IPS-11a (cell line): ENCODE data around the gene ZNF132.
"Not testable (repeated sequence)": the region's sequence is repeated elsewhere in the genome, so short reads cannot be mapped to it uniquely, and the experiment has no call there.

Source experiments
- H3K4me3 ChIP-seq: one replicate; pipeline ENCODE4 v1.5.1; 2013; ENCODE audit warnings: low read depth, low read length, control low read depth

Gene ZNF132

DNA sequence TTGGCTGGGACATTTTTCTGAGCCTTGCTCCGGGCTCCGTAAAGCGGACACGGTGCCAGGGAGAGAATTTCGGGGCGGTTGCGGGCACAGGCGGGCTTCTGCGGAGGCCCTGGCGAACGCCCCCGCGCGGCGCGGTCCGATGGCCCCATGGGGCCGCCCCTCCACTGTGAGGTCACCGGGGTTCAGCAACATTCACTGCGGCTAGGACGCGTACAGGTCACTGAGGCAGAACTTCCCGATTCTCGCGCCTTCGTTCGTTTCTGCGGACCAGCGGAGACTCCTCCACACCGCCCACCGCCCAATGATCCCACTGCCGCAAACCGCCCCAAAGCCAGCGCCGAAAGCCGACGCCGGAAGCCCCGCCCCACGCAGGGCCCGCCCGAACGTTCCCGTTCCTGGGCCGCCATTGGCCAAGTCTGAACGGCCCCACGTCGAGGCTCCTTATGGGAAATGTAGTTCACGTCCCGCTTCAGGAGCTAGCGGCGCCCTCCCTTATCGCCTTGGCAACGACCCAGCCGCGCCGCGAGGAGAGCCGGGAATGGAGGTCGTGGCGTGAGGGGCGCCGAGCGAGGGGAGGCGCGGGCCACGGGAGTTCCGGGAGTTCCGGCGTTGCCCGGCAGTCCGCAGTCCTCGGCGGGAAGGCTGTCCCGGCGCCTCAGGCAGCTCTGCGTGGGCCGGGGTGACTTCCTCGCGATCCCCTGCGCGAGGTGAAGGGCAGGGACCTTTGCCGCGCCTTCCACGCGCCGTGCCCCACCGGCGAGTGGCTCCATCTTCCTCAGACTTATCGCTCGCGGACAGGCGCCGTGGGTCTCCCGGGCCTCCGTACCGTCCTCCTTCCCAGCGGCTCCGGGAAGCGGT, 31.6 kb downstream of the ZNF132 start, which contains the start of gene ZNF584:
ZNF584 (plus strand) TSS at position 498 of the 858 bp plus-strand sequence. CDS start 499 bp downstream, outside the sequence.
- peak within 1 kb of the TSS; percentile 92 for H3K4me3 ChIP-seq

DNA sequence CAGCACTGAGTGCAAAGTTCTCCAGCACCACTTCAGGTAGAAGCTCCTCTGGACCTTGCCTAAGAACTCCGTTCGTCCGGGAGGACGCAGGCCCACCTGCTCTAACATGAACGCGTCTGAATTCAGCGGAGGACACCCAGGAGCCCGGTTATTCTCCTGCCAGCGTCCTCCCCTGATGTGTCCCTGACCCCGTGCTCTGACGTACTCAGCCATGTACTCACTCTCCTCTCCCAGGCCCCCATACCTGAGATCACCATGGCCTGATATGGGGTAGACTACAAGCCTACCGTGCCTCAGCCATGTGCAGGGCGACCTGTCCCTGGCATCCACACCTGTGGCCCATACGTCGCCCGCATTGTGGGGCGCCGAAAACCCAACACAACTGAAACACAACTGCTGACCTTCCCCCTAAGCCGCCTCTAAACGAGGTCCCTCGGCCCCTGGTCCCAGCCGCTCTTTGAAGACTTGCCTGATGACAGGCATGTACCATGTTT, 32.2 kb downstream of the ZNF132 start:
- H3K4me3 ChIP-seq = peak overlapping the region; percentile 92

DNA sequence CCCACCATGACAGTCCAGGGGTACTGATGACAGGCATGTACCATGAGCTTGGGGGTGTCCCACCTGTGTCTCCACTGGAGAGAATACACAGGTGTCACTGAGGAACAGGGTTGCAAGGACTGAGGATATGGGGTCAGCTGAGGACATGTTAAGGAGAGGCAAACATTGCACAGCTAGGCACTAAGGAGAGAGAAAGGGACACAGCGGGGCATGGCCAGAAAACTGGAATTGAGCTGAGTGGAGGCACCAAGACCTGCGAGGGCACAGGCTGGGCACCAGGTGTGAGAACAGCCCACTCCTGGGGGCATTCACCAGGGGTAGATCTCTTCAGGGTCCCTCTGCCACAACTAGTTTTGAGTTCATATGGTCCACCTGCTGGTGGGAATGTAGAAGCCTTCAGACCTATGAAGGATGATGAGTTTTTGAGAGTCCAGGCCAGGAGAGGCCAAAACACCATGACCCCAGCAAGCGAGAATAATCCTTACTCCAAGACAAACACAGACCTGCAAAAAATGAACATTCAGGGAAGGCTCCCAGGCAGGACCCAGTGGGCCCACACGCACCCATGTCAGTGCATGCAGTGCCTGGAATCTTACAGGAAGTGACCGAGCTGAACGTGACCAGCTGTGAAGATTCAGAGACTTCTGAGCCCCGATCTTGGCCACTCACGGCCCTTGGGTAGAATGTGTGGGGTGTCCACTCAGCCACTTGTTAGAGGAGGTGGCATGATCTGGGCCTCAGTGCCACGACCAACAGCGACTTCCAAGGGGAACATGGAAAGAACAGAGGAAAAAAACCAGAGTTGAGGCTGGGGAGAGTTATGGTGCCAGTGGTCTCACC, 32.9 kb downstream of the ZNF132 start:
- H3K4me3 ChIP-seq = peak overlapping the region; percentile 92

DNA sequence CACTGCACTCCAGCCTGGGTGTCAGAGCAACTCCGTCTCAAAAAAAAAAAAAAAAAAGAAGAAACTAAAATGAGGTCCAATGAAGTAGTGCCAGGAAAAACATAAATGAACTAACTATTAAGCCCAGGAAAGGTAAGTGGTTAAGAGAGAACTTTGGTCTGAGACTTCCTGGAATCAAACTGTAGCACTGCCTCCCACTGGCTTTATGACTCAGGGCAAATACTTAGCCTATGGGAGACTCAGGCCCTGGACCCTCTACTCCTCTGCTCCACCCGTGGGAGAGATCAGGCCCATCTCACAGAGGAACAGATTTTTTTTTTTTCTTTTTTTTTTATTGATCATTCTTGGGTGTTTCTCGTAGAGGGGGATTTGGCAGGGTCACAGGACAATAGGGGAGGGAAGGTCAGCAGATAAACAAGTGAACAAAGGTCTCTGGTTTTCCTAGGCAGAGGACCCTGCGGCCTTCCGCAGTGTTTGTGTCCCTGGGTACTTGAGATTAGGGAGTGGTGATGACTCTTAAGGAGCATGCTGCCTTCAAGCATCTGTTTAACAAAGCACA, 36.0 kb downstream of the ZNF132 start:
- not testable (repeated sequence) for H3K4me3 ChIP-seq

DNA sequence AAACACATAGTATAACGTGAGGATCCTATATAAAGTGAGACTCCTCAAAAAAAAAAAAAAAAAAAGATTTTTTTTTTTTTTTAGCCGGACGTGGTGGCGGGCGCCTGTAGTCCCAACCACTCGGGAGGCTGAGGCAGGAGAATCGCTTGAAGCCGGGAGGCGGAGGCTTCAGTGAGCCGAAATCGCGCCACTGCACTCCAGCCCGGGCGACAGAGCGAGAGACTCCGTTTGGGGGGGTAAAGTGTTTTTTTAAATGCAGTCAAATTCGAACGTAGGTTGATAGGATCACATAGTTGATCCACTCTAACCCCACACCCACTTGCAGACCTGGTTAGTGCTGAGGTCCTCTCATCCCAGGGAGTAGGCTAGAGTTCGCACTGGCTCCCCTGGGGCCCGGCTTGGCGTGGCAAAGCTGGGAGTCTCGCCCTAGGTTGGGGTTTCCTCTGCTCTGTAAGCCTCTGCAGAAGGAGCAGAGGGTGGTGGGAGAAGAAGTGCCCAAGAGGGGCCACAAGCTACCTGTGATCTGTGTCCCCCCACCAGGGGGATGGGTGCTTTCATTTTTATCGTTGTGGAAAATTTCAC, 38.0 kb downstream of the ZNF132 start:
- H3K4me3 ChIP-seq = peak overlapping the region; percentile 66

DNA sequence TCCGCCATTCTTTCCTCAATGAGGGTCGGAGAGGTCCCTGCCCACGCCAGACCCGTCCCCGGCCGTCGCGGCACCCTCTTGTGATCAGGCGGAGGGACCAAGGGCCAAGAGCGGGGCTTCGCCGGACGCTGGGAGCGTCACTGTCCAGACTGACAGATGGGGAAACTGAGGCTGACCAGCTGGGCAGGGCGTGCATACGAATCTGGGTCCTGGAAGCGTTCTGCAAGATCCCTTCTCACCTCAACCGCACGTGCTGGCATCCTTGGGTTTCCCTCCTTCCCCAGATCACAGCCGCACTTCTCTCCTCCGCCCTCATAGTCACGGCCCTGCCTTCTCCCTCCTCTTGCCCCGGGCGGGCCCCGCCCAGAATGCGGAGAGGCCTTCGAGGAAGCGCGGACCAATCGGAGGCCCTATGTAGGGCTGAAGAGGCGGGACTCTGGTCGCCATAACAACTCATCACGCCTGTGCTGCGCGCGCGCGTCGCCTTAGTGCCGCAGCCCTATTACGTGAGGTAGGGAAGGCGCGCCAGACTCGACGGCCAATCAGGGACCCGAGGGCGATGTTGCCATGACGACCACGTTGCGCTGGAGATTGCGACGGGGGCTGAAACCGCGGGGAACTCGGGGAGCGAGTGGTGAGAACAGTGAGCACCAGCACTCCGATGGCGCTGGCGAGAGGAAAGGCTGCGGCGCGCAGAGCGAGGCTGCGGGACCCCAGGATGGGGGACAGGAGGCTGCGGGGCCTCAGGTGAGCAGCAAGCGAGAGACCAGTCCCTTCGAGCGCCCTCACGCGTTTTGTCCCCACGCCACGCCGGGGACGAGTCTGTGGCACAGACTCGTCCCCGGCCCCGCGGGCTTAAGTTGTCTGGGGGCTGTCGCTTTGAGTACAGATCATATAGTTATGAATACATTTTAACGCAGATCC, 38.8 kb downstream of the ZNF132 start:
- H3K4me3 ChIP-seq = peak overlapping the region; percentile 66

DNA sequence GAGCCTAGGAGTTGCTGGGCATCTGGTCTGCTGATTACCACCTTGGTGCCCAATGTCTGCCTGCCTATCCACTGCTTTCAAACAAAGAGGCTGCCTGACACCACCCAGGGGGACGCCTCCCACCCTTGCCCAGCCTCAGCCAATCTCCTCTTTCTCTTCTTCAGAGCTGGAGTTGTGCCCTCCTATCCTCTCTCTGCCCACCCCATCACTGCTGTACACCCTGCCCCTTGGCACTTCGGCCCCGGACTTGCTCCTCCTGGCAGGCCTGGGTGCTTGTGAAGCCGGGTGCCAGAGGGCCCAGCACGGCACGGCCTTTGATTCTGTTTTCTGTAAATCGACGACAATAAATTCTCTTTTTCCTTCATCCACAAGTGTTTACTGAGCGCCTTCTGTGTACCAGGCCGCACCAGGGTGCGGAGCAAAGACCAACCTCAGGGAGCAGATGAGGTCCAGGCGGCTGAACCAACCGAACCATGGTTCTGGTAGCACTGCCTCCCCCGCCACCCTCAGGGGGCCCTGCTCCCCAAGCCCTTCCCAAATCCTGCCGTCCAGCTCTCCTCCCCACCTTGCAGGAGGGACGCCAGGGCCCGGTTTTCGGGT, 39.5 kb downstream of the ZNF132 start:
- peak overlapping the region; percentile 39 for H3K4me3 ChIP-seq

DNA sequence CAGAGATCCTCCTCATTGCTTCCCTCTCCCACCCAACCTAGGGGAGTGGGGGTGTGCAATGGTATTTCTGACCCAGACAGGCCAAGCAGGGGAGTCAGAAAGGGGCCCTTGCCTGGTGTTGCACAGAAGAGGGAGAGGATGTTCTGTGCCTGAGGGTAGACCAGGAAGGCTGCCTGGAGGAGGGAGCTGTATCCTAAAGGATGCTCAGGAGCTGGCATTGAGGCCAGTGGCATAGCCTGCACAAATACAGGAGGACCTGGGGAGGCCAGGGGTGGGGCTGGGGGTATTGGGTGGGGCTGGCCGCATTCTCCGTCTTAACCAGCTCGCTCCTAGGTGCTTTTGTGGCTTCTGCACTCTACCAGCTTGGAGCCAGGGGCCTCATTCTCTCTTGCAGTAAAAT, 40.0 kb downstream of the ZNF132 start:
- H3K4me3 ChIP-seq = no peak overlapping the region

DNA sequence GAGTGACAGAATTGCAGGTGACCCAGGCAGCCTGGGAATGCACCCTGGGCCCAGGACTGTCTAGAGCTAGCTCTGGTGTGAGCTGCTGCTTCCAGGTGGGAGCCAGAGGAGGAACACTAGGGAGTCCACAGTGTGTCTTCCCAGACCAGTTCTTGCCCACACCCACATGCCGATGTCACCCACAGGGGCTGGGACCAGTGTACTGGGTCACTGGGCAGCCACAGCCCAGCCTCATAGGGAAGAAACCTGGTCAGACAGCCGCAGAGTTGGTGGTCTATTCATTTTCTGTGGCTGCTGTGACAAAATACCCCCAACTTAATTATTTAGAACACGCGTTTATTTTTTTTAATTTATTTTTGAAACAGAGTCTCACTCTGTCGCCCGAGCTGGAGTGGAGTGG, 41.4 kb downstream of the ZNF132 start:
- H3K4me3 ChIP-seq = no peak overlapping the region

DNA sequence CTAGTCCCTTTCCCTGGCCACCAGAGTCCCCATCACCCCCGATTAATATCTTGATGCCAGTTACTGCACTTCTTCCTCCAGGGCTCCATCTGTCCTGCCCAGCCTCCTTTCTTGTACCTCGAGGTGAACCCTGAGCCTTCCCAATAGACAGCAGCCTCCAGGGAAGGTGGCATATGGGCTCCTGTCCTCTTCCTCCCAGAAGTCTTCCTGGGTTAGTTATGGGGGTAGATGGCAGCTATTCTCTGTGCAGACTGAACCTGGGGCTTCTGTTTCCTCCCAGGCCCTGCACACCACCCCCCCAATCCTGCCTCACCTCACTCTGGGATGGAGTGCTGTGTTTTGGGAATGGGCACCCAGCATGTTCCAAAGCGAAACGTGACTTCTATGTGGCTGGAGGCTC, 41.9 kb downstream of the ZNF132 start:
- no peak overlapping the region for H3K4me3 ChIP-seq

DNA sequence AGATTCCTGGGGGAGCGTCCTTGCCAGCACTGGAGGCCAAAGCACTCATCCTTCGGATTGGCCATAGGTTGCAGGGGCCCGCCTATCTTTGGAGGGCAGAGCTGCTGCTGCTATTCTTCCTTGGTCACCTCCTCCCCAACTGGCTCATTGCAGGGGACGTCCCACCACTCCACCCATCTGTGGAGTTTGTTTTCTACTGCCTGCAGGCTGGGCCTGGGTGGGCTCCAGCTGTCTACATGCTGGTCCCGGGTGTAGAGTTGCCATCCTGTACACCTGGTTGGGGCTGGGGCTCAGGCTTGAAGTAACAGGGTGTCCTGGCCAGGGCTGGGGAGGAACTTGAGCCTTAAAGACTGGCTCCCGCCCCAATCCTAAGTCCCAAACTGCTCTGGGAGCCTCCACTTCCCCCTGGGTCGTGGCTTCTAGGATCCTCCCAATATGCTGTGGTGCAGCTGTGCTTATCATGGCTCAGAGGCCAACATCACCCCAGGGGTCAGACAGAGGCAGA, 42.4 kb downstream of the ZNF132 start:
- H3K4me3 ChIP-seq = no peak overlapping the region

DNA sequence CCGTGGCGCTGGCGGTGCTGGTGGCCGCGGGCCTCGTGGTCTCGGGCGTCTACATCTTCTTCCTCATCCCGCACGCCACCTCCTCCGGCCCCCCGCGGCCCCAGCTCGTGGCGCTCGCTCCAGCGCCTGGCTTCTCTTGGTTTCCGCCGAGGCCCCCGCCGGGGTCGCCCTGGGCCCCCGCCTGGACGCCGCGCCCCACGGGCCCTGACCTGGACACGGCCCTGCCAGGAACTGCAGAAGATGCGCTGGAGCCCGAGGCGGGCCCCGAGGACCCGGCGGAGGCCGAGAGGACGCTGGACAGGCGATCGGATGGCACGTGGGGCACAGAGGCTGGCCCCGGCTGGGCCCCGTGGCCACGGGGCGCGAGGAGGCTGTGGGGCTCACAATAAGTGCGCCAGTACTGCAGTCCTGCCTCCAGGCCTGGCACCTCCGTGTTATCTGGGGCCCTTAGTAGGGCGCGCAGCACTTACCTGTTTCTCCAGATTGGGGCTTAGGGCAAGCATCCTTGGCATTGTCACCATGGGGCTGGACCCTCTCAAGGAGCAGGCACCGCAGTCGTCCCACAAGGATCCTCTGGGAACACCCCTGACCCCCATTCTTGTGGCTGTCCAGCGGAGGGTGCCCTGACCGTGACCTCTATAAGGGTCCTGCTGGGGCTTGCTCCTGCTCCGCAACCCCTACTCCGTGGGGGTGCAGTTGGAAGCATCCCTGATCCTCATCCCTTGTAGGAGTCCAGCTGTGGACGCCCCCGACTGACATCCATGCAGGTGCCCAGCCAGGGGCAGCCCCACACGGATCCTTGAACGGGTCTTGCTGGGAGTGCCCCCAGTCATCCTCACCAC, 43.0 kb downstream of the ZNF132 start:
- H3K4me3 ChIP-seq = peak overlapping the region; percentile 25

DNA sequence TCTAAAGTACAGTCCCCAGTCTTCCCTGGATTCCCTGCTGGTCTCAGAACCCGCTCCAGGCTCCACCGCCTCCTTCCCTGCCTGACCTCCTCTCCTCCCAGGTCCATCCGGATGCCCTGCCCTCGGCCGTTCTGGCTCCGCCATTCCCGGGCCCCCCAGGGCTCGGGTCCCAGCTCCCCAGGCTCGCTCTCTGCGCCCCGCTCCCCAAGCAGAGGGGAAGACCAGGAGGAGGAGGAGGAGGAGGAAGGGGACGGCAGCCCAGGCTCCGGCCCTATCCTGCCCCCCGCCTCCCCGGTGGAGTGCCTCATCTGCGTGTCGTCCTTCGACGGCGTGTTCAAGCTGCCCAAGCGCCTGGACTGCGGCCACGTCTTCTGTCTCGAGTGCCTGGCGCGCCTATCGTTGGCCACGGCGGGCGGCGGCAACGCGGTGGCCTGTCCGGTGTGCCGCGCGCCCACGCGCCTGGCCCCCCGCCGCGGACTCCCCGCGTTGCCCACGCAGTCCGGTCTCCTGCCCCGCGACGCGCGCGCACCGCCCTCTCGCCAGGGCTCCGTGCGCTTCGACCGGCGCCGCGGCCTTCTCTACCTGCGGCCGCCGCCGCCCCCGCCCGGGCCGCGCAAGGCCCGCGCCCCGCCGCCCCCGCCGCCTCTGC, 43.9 kb downstream of the ZNF132 start:
- peak overlapping the region; percentile 25 for H3K4me3 ChIP-seq

DNA sequence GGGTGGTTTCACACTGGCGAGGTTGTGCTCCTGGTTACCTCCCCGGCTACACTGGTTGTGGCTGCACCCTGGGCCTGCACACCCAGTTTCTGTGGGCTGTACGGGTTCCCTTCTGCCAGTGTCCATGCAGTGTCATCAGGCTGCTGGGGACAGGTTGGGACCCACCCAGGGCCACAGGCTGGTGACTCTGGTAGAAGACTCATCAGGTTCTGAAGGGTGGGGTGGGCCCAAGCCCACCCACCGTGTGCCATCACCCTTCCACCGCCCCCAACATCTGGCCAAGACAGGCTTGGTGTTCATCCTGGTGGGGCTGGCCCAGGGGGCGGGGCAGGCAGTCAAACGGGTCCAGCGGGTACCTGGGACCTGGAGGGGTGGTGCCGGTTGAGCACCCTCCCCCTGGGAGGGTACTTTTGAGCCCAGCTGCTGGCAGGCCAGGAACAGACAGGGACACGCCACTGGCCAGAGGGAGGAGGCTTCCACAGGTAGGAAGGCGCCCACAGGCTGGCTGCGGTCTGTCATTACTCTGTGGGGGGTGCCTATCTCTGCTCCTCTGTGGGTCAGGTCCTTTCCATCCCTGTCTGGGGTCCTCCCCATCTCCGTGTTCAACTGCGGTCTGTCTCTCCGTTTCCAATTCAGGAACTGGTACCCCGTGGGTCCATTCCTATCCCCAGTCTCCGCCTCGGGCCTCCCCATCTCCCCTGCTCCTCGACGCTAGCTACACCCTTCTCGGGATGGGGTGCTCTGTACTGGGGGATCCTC, 44.6 kb downstream of the ZNF132 start, which contains the start of gene RNF225:
RNF225 (plus strand) TSS at position 437 of the 759 bp plus-strand sequence. CDS start 434 bp downstream, outside the sequence.
- H3K4me3 ChIP-seq = peak within 1 kb of the TSS; percentile 25

DNA sequence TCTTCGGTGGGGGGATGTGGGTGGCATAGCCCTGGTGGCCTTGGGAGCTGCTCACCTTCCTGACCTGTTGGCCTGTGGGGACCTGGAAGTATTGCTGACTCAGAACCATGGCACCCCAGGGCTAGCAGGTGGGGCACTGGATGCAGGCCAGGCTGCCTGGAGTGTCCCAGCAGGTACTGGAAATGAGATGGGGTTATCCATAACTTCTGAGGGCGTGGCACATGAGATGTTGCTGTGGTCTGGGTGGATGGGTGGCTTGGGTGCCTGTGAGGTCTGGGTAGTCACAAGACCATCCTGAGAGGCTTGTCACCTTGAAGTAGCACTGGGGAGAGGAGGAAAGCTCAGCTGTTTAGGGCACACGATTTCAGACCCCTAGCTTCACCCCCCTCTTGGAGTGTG, 45.1 kb downstream of the ZNF132 start:
- no peak overlapping the region for H3K4me3 ChIP-seq

DNA sequence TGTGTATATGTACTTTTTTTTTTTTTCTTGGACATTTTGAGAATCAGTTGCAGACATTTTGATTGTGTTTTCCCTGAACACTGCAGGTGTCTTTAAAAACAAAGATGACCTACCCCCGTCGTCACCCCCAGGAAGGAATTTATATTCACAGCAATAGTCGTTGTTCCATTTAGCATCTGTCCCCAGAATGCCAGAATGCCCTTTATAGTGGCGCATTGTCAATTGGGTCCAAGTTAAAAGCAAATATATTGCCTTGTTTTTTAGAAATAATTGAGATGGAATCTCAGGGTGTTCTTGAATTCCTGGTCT, 46.3 kb downstream of the ZNF132 start:
- H3K4me3 ChIP-seq = no peak overlapping the region
